ENCODE results near the gene IGSF9B.

DNA sequence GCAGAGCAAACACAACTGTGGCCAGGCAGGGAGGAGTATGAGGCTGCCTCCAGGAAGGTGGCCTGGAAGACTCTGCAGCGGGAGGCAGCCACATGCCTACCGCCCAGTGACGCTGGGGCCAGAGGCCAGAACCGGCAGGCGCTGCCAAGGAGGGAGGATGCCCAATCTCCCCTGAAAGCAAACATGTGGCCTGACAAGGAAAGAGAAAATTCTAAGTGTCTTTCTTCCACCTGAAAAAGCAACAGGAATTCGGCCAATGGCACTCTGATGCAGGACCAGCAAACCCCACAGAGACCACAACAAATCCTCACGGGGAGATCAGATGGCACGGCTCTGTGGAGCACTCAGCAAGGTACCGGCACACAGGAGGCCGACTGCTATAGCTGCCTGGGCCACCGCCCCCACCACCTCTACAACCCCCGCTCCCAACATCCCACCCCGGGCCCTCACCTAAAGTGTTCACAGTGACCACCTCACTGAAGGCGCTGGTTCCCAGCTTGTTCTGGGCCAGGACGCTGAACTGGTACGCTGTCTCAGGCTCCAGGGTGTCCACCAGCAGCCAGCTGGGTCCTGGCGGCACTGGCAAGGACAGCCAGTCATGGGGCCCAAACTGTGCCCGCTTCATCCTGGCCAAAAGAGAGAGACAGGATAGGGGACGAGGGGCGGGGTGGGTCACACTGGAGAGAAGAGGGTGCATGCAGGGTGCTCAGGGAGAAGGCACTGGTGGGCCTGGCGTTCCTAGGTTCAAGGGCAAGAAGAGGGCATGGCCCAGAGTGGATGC, 30.1 kb downstream of the IGSF9B start:
- TF ChIP-seq CBX5 (IDR thresholded peaks at IDR 0.05; ENCODE audit: low read depth) (no peak), BHLHE40 (IDR thresholded peaks at IDR 0.05; ENCODE audit: borderline replicate concordance in 1 of 2, low read depth in 2 of 2, low read length in 1 of 2) (no peak), TCF12 (IDR thresholded peaks at IDR 0.05; ENCODE audit: low read depth, low read length) (no peak), EZH2 (IDR thresholded peaks at IDR 0.05; ENCODE audit: borderline replicate concordance, control insufficient read depth, low read depth, low read length) (no peak), MAX (IDR thresholded peaks at IDR 0.05; ENCODE audit: low read depth, low read length) (no peak), ATF2 (IDR thresholded peaks at IDR 0.05; ENCODE audit: low read length) (no peak), SIN3A (IDR thresholded peaks at IDR 0.05; ENCODE audit: low read depth, low read length) (no peak), EP300 (IDR thresholded peaks at IDR 0.05; ENCODE audit: borderline replicate concordance in 1 of 2, control insufficient read depth in 1 of 2, low read depth in 2 of 2, low read length in 2 of 2) (no peak), CTCF (IDR thresholded peaks at IDR 0.05 in 2 of 3, conservative IDR thresholded peaks at IDR 0.05 in 1 of 3; ENCODE audit: control insufficient read depth in 2 of 3, extremely low read depth in 1 of 3, insufficient read depth in 1 of 3, low read depth in 3 of 3, low read length in 3 of 3) (no peak), IRF3 (IDR thresholded peaks at IDR 0.05) (no peak)
- TF ChIP-seq, protein P1, sequence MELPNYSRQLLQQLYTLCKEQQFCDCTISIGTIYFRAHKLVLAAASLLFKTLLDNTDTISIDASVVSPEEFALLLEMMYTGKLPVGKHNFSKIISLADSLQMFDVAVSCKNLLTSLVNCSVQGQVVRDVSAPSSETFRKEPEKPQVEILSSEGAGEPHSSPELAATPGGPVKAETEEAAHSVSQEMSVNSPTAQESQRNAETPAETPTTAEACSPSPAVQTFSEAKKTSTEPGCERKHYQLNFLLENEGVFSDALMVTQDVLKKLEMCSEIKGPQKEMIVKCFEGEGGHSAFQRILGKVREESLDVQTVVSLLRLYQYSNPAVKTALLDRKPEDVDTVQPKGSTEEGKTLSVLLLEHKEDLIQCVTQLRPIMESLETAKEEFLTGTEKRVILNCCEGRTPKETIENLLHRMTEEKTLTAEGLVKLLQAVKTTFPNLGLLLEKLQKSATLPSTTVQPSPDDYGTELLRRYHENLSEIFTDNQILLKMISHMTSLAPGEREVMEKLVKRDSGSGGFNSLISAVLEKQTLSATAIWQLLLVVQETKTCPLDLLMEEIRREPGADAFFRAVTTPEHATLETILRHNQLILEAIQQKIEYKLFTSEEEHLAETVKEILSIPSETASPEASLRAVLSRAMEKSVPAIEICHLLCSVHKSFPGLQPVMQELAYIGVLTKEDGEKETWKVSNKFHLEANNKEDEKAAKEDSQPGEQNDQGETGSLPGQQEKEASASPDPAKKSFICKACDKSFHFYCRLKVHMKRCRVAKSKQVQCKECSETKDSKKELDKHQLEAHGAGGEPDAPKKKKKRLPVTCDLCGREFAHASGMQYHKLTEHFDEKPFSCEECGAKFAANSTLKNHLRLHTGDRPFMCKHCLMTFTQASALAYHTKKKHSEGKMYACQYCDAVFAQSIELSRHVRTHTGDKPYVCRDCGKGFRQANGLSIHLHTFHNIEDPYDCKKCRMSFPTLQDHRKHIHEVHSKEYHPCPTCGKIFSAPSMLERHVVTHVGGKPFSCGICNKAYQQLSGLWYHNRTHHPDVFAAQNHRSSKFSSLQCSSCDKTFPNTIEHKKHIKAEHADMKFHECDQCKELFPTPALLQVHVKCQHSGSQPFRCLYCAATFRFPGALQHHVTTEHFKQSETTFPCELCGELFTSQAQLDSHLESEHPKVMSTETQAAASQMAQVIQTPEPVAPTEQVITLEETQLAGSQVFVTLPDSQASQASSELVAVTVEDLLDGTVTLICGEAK (IDR thresholded peaks at IDR 0.05; ENCODE audit: borderline replicate concordance) = no peak
- TF ChIP-seq, protein P2, sequence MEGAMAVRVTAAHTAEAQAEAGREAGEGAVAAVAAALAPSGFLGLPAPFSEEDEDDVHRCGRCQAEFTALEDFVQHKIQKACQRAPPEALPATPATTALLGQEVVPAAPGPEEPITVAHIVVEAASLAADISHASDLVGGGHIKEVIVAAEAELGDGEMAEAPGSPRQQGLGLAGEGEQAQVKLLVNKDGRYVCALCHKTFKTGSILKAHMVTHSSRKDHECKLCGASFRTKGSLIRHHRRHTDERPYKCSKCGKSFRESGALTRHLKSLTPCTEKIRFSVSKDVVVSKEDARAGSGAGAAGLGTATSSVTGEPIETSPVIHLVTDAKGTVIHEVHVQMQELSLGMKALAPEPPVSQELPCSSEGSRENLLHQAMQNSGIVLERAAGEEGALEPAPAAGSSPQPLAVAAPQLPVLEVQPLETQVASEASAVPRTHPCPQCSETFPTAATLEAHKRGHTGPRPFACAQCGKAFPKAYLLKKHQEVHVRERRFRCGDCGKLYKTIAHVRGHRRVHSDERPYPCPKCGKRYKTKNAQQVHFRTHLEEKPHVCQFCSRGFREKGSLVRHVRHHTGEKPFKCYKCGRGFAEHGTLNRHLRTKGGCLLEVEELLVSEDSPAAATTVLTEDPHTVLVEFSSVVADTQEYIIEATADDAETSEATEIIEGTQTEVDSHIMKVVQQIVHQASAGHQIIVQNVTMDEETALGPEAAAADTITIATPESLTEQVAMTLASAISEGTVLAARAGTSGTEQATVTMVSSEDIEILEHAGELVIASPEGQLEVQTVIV (IDR thresholded peaks at IDR 0.05; ENCODE audit: borderline replicate concordance, partially characterized antibody) = no peak
